IMR-90 (cell line): ENCODE measurements around the gene RPH3AL. TPM values are rescaled to one million over a fixed set of nuclear protein-coding genes. Genes with fewer than 3 reads are reported as not detected.

Experiments
- ATAC-seq: fragments of 200-7000 bp; cut with Tn5 transposase; 2 replicates; pipeline ENCODE4 v1.9.1; 2020; ENCODE audit warnings: low read depth, mild to moderate bottlenecking, moderate library complexity
- BruUV-seq: library from RNA; stranded (reverse); fragments of 400-500 nt; replicated peaks from 2 replicates; lab custom pipeline; 2021; lab: Mats Ljungman, UMichigan
- CTCF ChIA-PET: fragments of 300-600 bp; formaldehyde crosslinking; extraction: SDS; loops from one replicate; lab custom pipeline; 2021; ENCODE audit warnings: antibody characterized with exemption; lab: Yijun Ruan, JAX
- POLR2A ChIA-PET: fragments of 300-600 bp; sonication (Branson Sonifier 250); formaldehyde crosslinking; loops from one replicate; lab custom pipeline; 2022; ENCODE audit warnings: antibody characterized with exemption; ENCODE audit not compliant: unreplicated experiment; lab: Charles Lee
- DNase-seq: peaks from one replicate; pipeline ENCODE4 v3.0.0; 2013
- H2AFZ ChIP-seq: replicated peaks from 2 replicates; pipeline ENCODE3; 2013; ENCODE audit warnings: low read length, mild to moderate bottlenecking; ENCODE audit not compliant: poor library complexity
- H2AK5ac ChIP-seq: 2 replicates; pipeline ENCODE4 v1.6.1; 2013; ENCODE audit warnings: low read depth, low read length, inconsistent platforms
- H2AK9ac ChIP-seq: replicated peaks from 2 replicates; pipeline ENCODE3; 2013; ENCODE audit warnings: mild to moderate bottlenecking, low read depth, low read length, moderate library complexity; ENCODE audit not compliant: poor library complexity
- H2BK120ac ChIP-seq: 2 replicates; pipeline ENCODE4 v1.6.1; 2013; ENCODE audit warnings: low read depth, low read length, inconsistent platforms
- H2BK15ac ChIP-seq: 3 replicates; pipeline ENCODE4 v1.6.1; 2013; ENCODE audit warnings: low read depth, low read length, inconsistent platforms
- H2BK20ac ChIP-seq: 2 replicates; pipeline ENCODE4 v1.6.1; 2013; ENCODE audit warnings: low read depth, mild to moderate bottlenecking, inconsistent platforms, low read length, moderate library complexity
- H2BK5ac ChIP-seq: 2 replicates; pipeline ENCODE4 v1.6.1; 2013; ENCODE audit warnings: mild to moderate bottlenecking, low read depth, low read length, inconsistent platforms; ENCODE audit not compliant: poor library complexity, severe bottlenecking
- H3K14ac ChIP-seq: replicated peaks from 2 replicates; pipeline ENCODE4 v1.6.1; 2013; ENCODE audit warnings: low read depth, low read length, inconsistent platforms
- H3K18ac ChIP-seq: 2 replicates; pipeline ENCODE4 v1.6.1; 2013; ENCODE audit warnings: low read depth, low read length, control low read depth
- H3K23ac ChIP-seq: 2 replicates; pipeline ENCODE4 v1.6.1; 2013; ENCODE audit warnings: low read depth, low read length, inconsistent platforms
- H3K27ac ChIP-seq: 2 replicates; pipeline ENCODE4 v1.5.1; 2013; ENCODE audit warnings: mild to moderate bottlenecking, control low read depth, low read length; ENCODE audit not compliant: insufficient read depth
- H3K27me3 ChIP-seq: 2 replicates; pipeline ENCODE4 v1.6.1; 2013; ENCODE audit warnings: low read length; ENCODE audit not compliant: control insufficient read depth, insufficient read depth
- H3K36me3 ChIP-seq: 2 replicates; pipeline ENCODE4 v1.6.1; 2013; ENCODE audit warnings: low read length, mixed read lengths; ENCODE audit not compliant: control insufficient read depth, insufficient read depth
- H3K4ac ChIP-seq: 2 replicates; pipeline ENCODE4 v1.6.1; 2013; ENCODE audit warnings: low read depth, low read length, inconsistent platforms
- H3K4me1 ChIP-seq: 2 replicates; pipeline ENCODE4 v1.6.1; 2013; ENCODE audit warnings: low read length, mixed read lengths; ENCODE audit not compliant: control insufficient read depth, insufficient read depth
- H3K4me2 ChIP-seq: 2 replicates; pipeline ENCODE4 v1.6.1; 2013; ENCODE audit warnings: low read depth, mild to moderate bottlenecking, control low read depth, low read length, moderate library complexity
- H3K4me3 ChIP-seq: 2 replicates; pipeline ENCODE4 v1.5.1; 2013; ENCODE audit warnings: low read depth, mild to moderate bottlenecking, control low read depth, low read length, moderate library complexity; ENCODE audit not compliant: insufficient read depth
- H3K56ac ChIP-seq: 2 replicates; pipeline ENCODE4 v1.6.1; 2013; ENCODE audit warnings: low read length, inconsistent platforms; ENCODE audit not compliant: insufficient read depth; ENCODE audit errors: extremely low read depth
- H3K79me1 ChIP-seq, 2 experiments: 2 replicates each; pipeline ENCODE4 v1.6.1; 2013; ENCODE audit warnings: low read length in 2 of 2, inconsistent platforms in 1 of 2, low read depth in 1 of 2
- H3K9ac ChIP-seq: 2 replicates; pipeline ENCODE4 v1.6.1; 2013; ENCODE audit warnings: low read depth, low read length, control low read depth
- H3K9me1 ChIP-seq: 2 replicates; pipeline ENCODE4 v1.6.1; 2013; ENCODE audit warnings: low read length, inconsistent platforms; ENCODE audit not compliant: insufficient read depth
- H3K9me3 ChIP-seq: 2 replicates; pipeline ENCODE4 v1.6.1; 2013; ENCODE audit warnings: low read length; ENCODE audit not compliant: control insufficient read depth, insufficient read depth
- H4K20me1 ChIP-seq: 2 replicates; pipeline ENCODE4 v1.6.1; 2013; ENCODE audit warnings: low read length, inconsistent platforms; ENCODE audit not compliant: insufficient read depth
- H4K5ac ChIP-seq: 2 replicates; pipeline ENCODE4 v1.6.1; 2013; ENCODE audit warnings: mild to moderate bottlenecking, low read depth, low read length, control low read depth
- H4K8ac ChIP-seq, 2 experiments: 2 replicates each; pipeline ENCODE4 v1.6.1; 2013; ENCODE audit warnings: low read depth in 2 of 2, low read length in 2 of 2, control low read depth in 1 of 2, inconsistent platforms in 1 of 2
- H4K91ac ChIP-seq: 2 replicates; pipeline ENCODE4 v1.6.1; 2013; ENCODE audit warnings: low read depth, low read length, inconsistent platforms; ENCODE audit not compliant: insufficient read depth
- BHLHE40 ChIP-seq: fragments of 150-350 bp; IDR thresholded peaks from 2 replicates; pipeline ENCODE4 v1.6.1; 2016; ENCODE audit warnings: mild to moderate bottlenecking, low read depth, low read length
- CHD1 ChIP-seq: IDR thresholded peaks from 2 replicates; pipeline ENCODE4 v1.6.1; 2012; ENCODE audit warnings: low read depth, low read length, improper control_type of control experiment
- MAFK ChIP-seq: IDR thresholded peaks from 2 replicates; pipeline ENCODE4 v1.6.1; 2012; ENCODE audit warnings: low read depth, low read length, improper control_type of control experiment
- MAZ ChIP-seq: IDR thresholded peaks from 2 replicates; pipeline ENCODE4 v1.6.1; 2012; ENCODE audit warnings: low read depth, mild to moderate bottlenecking, low read length, improper control_type of control experiment, moderate library complexity, borderline replicate concordance
- RAD21 ChIP-seq: IDR thresholded peaks from 2 replicates; pipeline ENCODE4 v1.6.1; 2012; ENCODE audit warnings: low read length, improper control_type of control experiment
- WGBS, 2 experiments: methylation state at CpG; one replicate each; pipeline versions ENCODE4 v1.1.5 to v1.1.7; 2013; ENCODE audit warnings: missing lambda C conversion rate in 2 of 2; ENCODE audit not compliant: insufficient read length in 1 of 2; ENCODE audit errors: extremely low coverage in 2 of 2; 5-methylcytosine and 5-hydroxymethylcytosine counted together
- dilution Hi-C: fragments of 300-500 bp; cut with HindIII; formaldehyde crosslinking; loops from one replicate; pipeline ENCODE4 v1.14.3; 2018; ENCODE audit warnings: low sequenced_read_pairs; ENCODE audit not compliant: unreplicated experiment
- in situ Hi-C: fragments of 300-500 bp; cut with MboI; formaldehyde crosslinking; loops from 3 replicates; pipeline ENCODE4 v1.14.3; 2019; ENCODE audit warnings: low sequenced_read_pairs, inconsistent platforms, mixed read lengths
- intact Hi-C: fragments of 100-400 bp; cut with micrococcal nuclease; formaldehyde crosslinking; loops from 2 replicates; pipeline ENCODE4 v1.10.0; 2022
- polyA plus RNA-seq, 3 experiments: library from polyadenylated mRNA; depleted of rRNA; stranded (reverse); fragments of >200 nt; gene quantifications; 2 replicates each; pipeline ENCODE4 v1.2.3, GENCODE V29; 2012; ENCODE audit warnings: low replicate concordance in 1 of 3
- total RNA-seq: library from RNA; depleted of rRNA; stranded (reverse); fragments of >200 nt; gene quantifications from 2 replicates; pipeline ENCODE4 v1.2.3, GENCODE V29; 2012

The RPH3AL gene
- total and polyA plus RNA-seq, 2 of the 4 experiments (the other 2 are of a cell fraction): 1.8 to 2.5 TPM

DNA sequence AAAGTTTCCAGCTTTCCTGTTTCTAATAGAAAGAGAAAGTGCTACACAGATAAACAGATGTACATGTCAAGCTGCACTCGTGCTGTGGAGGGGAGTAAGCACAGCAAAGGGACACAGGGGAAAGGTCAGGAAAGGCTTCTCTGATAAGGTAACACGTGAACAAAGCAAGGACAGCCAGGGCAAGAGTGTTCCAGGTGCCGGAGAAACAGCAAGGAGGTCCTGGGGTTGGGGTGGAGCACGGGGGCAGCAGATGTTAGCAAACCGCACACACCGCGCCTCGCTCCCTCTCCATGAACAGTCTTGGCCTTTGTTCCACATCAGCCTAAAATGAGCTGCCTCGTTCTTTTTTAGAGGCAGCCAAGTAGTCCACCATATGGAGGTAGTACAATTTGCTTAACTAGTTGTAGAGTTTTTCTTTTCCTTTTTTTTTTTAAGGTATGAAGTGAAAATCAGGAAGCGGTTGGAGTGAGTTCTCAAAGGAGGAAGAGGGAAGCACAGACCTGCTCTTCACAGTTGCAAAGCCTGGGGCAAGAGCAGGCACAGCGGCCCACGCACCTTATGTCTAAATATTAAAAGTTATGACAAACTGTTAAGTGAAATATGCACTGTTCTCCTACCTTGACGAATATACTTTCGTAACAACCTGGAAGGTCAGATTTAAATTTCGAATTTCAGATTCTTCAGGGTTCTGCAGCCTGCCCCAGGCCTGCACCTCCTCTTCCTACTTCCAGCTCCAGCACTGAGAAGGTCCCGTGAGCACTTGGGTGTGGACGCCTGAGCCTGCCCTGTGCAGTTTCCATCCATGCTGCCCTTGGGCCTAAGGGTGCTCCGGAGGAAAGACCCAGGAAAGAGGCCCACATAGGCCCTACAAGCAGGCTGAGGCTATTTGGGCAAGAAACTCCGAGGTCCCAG, 41.5 kb upstream of the RPH3AL start:
- H4K8ac ChIP-seq: no peak overlapping the region
- no peak overlapping the region for H2AK9ac ChIP-seq
- H3K9me3 ChIP-seq: no peaks in the 10 kb centered on the region
- POLR2A ChIA-PET: no interaction called here
- no peak for DNase-seq
- no peak overlapping the region for H3K14ac ChIP-seq
- no peak overlapping the region for H3K27ac ChIP-seq
- 62% methylated on average over 6 of the region's 19 CpGs; no CpG with 5 or more reads in 1 of the 2 experiments for WGBS, 2 experiments
- no peak overlapping the region for H3K4ac ChIP-seq
- TF ChIP-seq CHD1: no peak
- no peak for TF ChIP-seq MAZ
- TF ChIP-seq BHLHE40: no peak
- no peak for TF ChIP-seq MAFK
- TF ChIP-seq RAD21: no peak
- H4K91ac ChIP-seq: no peak overlapping the region
- ATAC-seq: peak; percentile 40
- intact Hi-C loops: no loop called here
- H3K9ac ChIP-seq: no peak overlapping the region
- no peak overlapping the region for H3K23ac ChIP-seq
- CTCF ChIA-PET: no interaction called here
- H2BK5ac ChIP-seq: no peak overlapping the region
- no peaks in the 10 kb centered on the region for H3K36me3 ChIP-seq
- no peak overlapping the region for H2AFZ ChIP-seq
- H4K5ac ChIP-seq: no peak overlapping the region
- H3K18ac ChIP-seq: no peak overlapping the region
- no TSS peak for BruUV-seq
- H3K4me2 ChIP-seq: peak overlapping the region; percentile 50; the same call in 1 of the 2 replicates
- H3K27me3 ChIP-seq: peaks cover 14% of the 10 kb centered on the region
- no peak overlapping the region for H2BK120ac ChIP-seq
- no peaks in the 10 kb centered on the region for H4K20me1 ChIP-seq
- H3K79me1 ChIP-seq: no peaks in the 10 kb centered on the region
- in situ Hi-C loops: no loop called here
- dilution Hi-C loops: no loop called here
- H3K4me1 ChIP-seq: no peaks in the 10 kb centered on the region
- H2AK5ac ChIP-seq: no peak overlapping the region
- no peaks in the 10 kb centered on the region for H3K9me1 ChIP-seq
- H3K4me3 ChIP-seq: no peak overlapping the region
- no peak overlapping the region for H2BK20ac ChIP-seq
- H3K56ac ChIP-seq: no peak overlapping the region
- no peak overlapping the region for H2BK15ac ChIP-seq
